K562 (cell line): ENCODE results near the gene MACROD2. TPM values are rescaled to one million over a fixed set of nuclear protein-coding genes. Genes with fewer than 3 reads are reported as not detected.

ENCODE experiments used
- ATAC-seq: fragments of 200-7000 bp; cut with Tn5 transposase; 3 replicates; pipeline ENCODE4 v1.9.1; 2020; ENCODE audit warnings: moderate library complexity
- BruUV-seq: library from RNA; stranded (reverse); fragments of 400-500 nt; replicated peaks from 2 replicates; lab custom pipeline; 2021; lab: Mats Ljungman, UMichigan
- CTCF ChIA-PET: fragments of 300-600 bp; formaldehyde crosslinking; extraction: SDS; loops from one replicate; lab custom pipeline; 2021; ENCODE audit warnings: low intra/inter-chr PET ratio; lab: Yijun Ruan, JAX
- POLR2A ChIA-PET: fragments of 300-600, 350-650 bp; sonication (Branson Sonifier 250); formaldehyde crosslinking; extraction: SDS; loops from one replicate; lab custom pipeline; 2021; ENCODE audit warnings: antibody characterized with exemption, inconsistent platforms; lab: Yijun Ruan, JAX
- DNase-seq, 4 experiments: peaks; one replicate each; pipeline versions ENCODE4 v3.0.0 to v3.0.0-alpha.2; 2011 to 2018; ENCODE audit warnings: low spot score in 3 of 4, mixed read lengths in 3 of 4; ENCODE audit errors: extremely low read depth in 1 of 4
- FAIRE-seq: peaks from 2 replicates; lab custom pipeline; 2011; peaks lifted over from hg19 to GRCh38; lab: Jason Lieb, UNC
- H2AFZ ChIP-seq: 2 replicates; pipeline ENCODE4 v1.6.0; 2011; ENCODE audit warnings: low read depth, low read length, control low read depth, inconsistent platforms
- H3K27ac ChIP-seq: fragments of 200-600 bp; 3 replicates; pipeline ENCODE4 v1.8.0; 2011; ENCODE audit warnings: low read depth, mild to moderate bottlenecking, control low read depth, inconsistent platforms, low read length, moderate library complexity, mixed read lengths; ENCODE audit errors: extremely low read depth
- H3K27me3 ChIP-seq, 2 experiments: fragments of 300-600 bp in 1 of 2; 2 replicates in 1 of 2; 3 replicates in 1 of 2; pipeline versions ENCODE4 v1.6.0 to v1.8.0; 2011; ENCODE audit warnings: inconsistent platforms in 2 of 2, low read length in 2 of 2, mild to moderate bottlenecking in 1 of 2, mixed read lengths in 1 of 2, moderate library complexity in 1 of 2; ENCODE audit not compliant: control insufficient read depth in 2 of 2, insufficient read depth in 2 of 2
- H3K36me3 ChIP-seq: fragments of 300-600 bp; 3 replicates; pipeline ENCODE4 v1.8.0; 2011; ENCODE audit warnings: mild to moderate bottlenecking, low read length, inconsistent platforms; ENCODE audit not compliant: control insufficient read depth, insufficient read depth
- H3K4me1 ChIP-seq, 2 experiments: fragments of 200-600 bp in 1 of 2; replicated peaks in 1 of 2; 2 replicates in 1 of 2; 3 replicates in 1 of 2; pipeline versions ENCODE4 v1.5.1 to v1.8.0; 2011; ENCODE audit warnings: inconsistent platforms in 2 of 2, low read length in 2 of 2, mild to moderate bottlenecking in 1 of 2, mixed read lengths in 1 of 2, moderate library complexity in 1 of 2; ENCODE audit not compliant: control insufficient read depth in 2 of 2, insufficient read depth in 2 of 2
- H3K4me2 ChIP-seq: 2 replicates; pipeline ENCODE4 v1.6.1; 2011; ENCODE audit warnings: low read length, control low read depth, inconsistent platforms, mixed read lengths; ENCODE audit not compliant: insufficient read depth
- H3K4me3 ChIP-seq: fragments of 200-600 bp; sonication (generic), shearing (Covaris generic); 2 replicates; pipeline ENCODE4 v1.5.1; 2016; ENCODE audit warnings: control low read depth, inconsistent platforms
- H3K79me2 ChIP-seq: fragments of 200-600 bp; 3 replicates; pipeline ENCODE4 v1.8.0; 2011; ENCODE audit warnings: low read length, inconsistent platforms; ENCODE audit not compliant: control insufficient read depth, insufficient read depth
- H3K9ac ChIP-seq, 2 experiments: 2 replicates each; pipeline versions ENCODE4 v1.6.0 to v1.6.1; 2011; ENCODE audit warnings: low read depth in 2 of 2, low read length in 2 of 2, control low read depth in 1 of 2, inconsistent platforms in 1 of 2, mild to moderate bottlenecking in 1 of 2, mixed read lengths in 1 of 2; ENCODE audit not compliant: insufficient read depth in 1 of 2
- H3K9me1 ChIP-seq: one replicate; pipeline ENCODE4 v1.6.0; 2011; ENCODE audit warnings: inconsistent platforms, mild to moderate bottlenecking, low read length, moderate library complexity; ENCODE audit not compliant: control insufficient read depth, insufficient read depth
- H3K9me3 ChIP-seq: replicated peaks from 2 replicates; pipeline ENCODE4 v1.5.1; 2011; ENCODE audit warnings: low read depth, low read length, inconsistent platforms; ENCODE audit not compliant: control insufficient read depth, insufficient read depth
- H4K20me1 ChIP-seq: replicated peaks from 2 replicates; pipeline ENCODE4 v1.6.1; 2011; ENCODE audit warnings: low read length, inconsistent platforms, mixed read lengths; ENCODE audit not compliant: control insufficient read depth, insufficient read depth
- ARHGAP35 ChIP-seq: fragments of 450-650 bp; IDR thresholded peaks from 2 replicates; pipeline ENCODE4 v1.6.1; 2018; ENCODE audit not compliant: partially characterized antibody
- CREB3 ChIP-seq: fragments of 450-650 bp; conservative IDR thresholded peaks from 2 replicates; pipeline ENCODE4 v1.6.1; 2016; ENCODE audit warnings: missing genetic modification characterization, low read depth, mild to moderate bottlenecking, missing compliant biosample characterization, moderate library complexity
- MECOM ChIP-seq: fragments of 250-450 bp; sonication (Bioruptor Pico); IDR thresholded peaks from 2 replicates; pipeline ENCODE4 v1.8.0; 2022; ENCODE audit warnings: inconsistent platforms
- NR2C2 ChIP-seq, 2 experiments: fragments of 200-800 bp in 1 of 2; sonication (Bioruptor generic) in 1 of 2; sonication (generic) in 1 of 2; formaldehyde crosslinking in 1 of 2; IDR thresholded peaks; 2 replicates each; pipeline versions ENCODE4 v1.6.1 to v1.8.0; 2016 to 2022; ENCODE audit warnings: mild to moderate bottlenecking in 1 of 2, missing compliant biosample characterization in 1 of 2, missing genetic modification characterization in 1 of 2, missing genetic modification reagents in 1 of 2
- PRDM10 ChIP-seq: fragments of 450-650 bp; IDR thresholded peaks from 2 replicates; pipeline ENCODE4 v1.6.1; 2018; ENCODE audit not compliant: partially characterized antibody
- SAFB ChIP-seq: fragments of 200-400 bp; formaldehyde crosslinking; IDR thresholded peaks from 2 replicates; pipeline ENCODE4 v1.6.1; 2017; ENCODE audit warnings: low read depth, low read length, borderline replicate concordance
- ZNF224 ChIP-seq: sonication (generic); formaldehyde crosslinking; IDR thresholded peaks from 2 replicates; pipeline ENCODE4 v1.8.0; 2022; ENCODE audit warnings: mild to moderate bottlenecking, missing genetic modification reagents
- ZNF639 ChIP-seq, 2 experiments: fragments of 200-800 bp in 1 of 2; sonication (Bioruptor generic) in 1 of 2; sonication (generic) in 1 of 2; formaldehyde crosslinking in 1 of 2; IDR thresholded peaks in 1 of 2; conservative IDR thresholded peaks in 1 of 2; 2 replicates each; pipeline versions ENCODE4 v1.5.0 to v1.6.1; 2016 to 2020; ENCODE audit warnings: missing compliant biosample characterization in 1 of 2, missing genetic modification characterization in 1 of 2, missing genetic modification reagents in 1 of 2
- WGBS: fragments of 100-300 bp; shearing (Covaris generic); methylation state at CpG from one replicate; pipeline ENCODE4 v1.1.6; 2016; ENCODE audit warnings: low coverage, mixed read lengths; ENCODE audit not compliant: insufficient coverage; ENCODE audit errors: missing lambda C conversion rate; 5-methylcytosine and 5-hydroxymethylcytosine counted together
- in situ Hi-C: fragments of 300-500 bp; cut with MboI; formaldehyde crosslinking; loops from 4 replicates; pipeline ENCODE4 v1.15.0; 2018; ENCODE audit warnings: inconsistent platforms, mixed read lengths
- intact Hi-C: fragments of 100-400 bp; cut with micrococcal nuclease; formaldehyde crosslinking; loops from 2 replicates; pipeline ENCODE4 v1.14.2; 2022
- polyA plus RNA-seq, 8 experiments: library from polyadenylated mRNA; depleted of rRNA in 4 of 8; stranded (reverse) in 5 of 8; unstranded in 3 of 8; fragments of >200 nt; fragmentation: Nextera tagmentation in 2 of 8; fragmentation: Illumina TruSeq in 1 of 8; extraction: Ambion mirVana in 2 of 8; extraction: Trizol in 1 of 8; gene quantifications; 2 replicates each; pipeline versions ENCODE4 v1.2.1 to v1.2.3, GENCODE V29; 2011 to 2014; ENCODE audit warnings: inconsistent platforms in 1 of 8, missing spikeins in 1 of 8
- total RNA-seq, 7 experiments: library from RNA; depleted of rRNA in 6 of 7; stranded (reverse); fragments of >200 nt in 6 of 7; fragmentation: Illumina TruSeq in 2 of 7; extraction: Trizol in 2 of 7; gene quantifications; 2 replicates each; pipeline versions ENCODE4 v1.2.1 to v1.2.3, GENCODE V29; 2011 to 2021; ENCODE audit warnings: low replicate concordance in 1 of 7

MACROD2 gene
- total and polyA plus RNA-seq, 9 of the 15 experiments (the other 6 are each of a cell fraction or from before 2014, with no cell fraction given), result not detected

- TF ChIP-seq PRDM10 (no peak), NR2C2 (CRISPR knock-in tag; IDR thresholded peaks at IDR 0.05) (no peak), NR2C2 (tag; IDR thresholded peaks at IDR 0.05) (no peak)
Measured at GRCh38 chr20:15077733-15078250, 1082.5 kb downstream of the MACROD2 start (continued).

GRCh38 chr20:15079594-15080340 is 1084.5 kb downstream of the MACROD2 start:
- CTCF ChIA-PET, result no interaction called here
- no peak for TF ChIP-seq SAFB
- TF ChIP-seq ZNF639 (CRISPR knock-in tag; conservative IDR thresholded peaks at IDR 0.05 in 1 of 2, IDR thresholded peaks at IDR 0.05 in 1 of 2), result no peak
- TF ChIP-seq ARHGAP35, result no peak
- TF ChIP-seq CREB3, result no peak
- no peak for TF ChIP-seq ZNF224 (CRISPR knock-in tag)
- TF ChIP-seq MECOM (CRISPR knock-in tag), result no peak

More at GRCh38 chr20:15079594-15080340, 1084.5 kb downstream of the MACROD2 start:
- ATAC-seq (no peak), FAIRE-seq (no peak), DNase-seq (no peak)
- POLR2A ChIA-PET, result no interaction called here
- Histone ChIP-seq H3K79me2 (no peaks in the 10 kb centered on the region), H3K9ac (no peak overlapping the region), H3K27me3 (no peaks in the 10 kb centered on the region), H3K36me3 (no peaks in the 10 kb centered on the region), H3K4me2 (no peak overlapping the region), H3K9me3 (no peaks in the 10 kb centered on the region), H3K4me3 (no peak overlapping the region), H2AFZ (no peak overlapping the region), H3K27ac (no peak overlapping the region), H3K9me1 (no peaks in the 10 kb centered on the region), H4K20me1 (no peaks in the 10 kb centered on the region), H3K4me1 (no peaks in the 10 kb centered on the region)
- intact Hi-C loops, result no loop called here
- in situ Hi-C loops, result no loop called here
- BruUV-seq, result no TSS peak
- WGBS, result 29% methylated on average over 1 of the region's 1 CpG
